Naive B cell (primary cell): ENCODE data around the gene VWF. TPM values are rescaled to one million over a fixed set of nuclear protein-coding genes. Genes with fewer than 3 reads are reported as not detected.

Experiments used
- ATAC-seq, 2 donors: fragments of 150-1000 bp; cut with Tn5 transposase; 2 replicates each; pipeline ENCODE4 v1.10.0; 2021; ENCODE audit warnings: low read depth in 2 of 2, mild to moderate bottlenecking in 2 of 2, moderate library complexity in 2 of 2
- DNase-seq: peaks from one replicate; pipeline ENCODE4 v3.0.0; 2022
- H3K27ac Mint-ChIP-seq, 6 donors: one replicate each; pipeline ENCODE4 v1.8.0; 2020 to 2022; ENCODE audit warnings: mild to moderate bottlenecking in 6 of 6, mixed read lengths in 6 of 6, moderate library complexity in 5 of 6, inconsistent platforms in 2 of 6
- H3K27me3 Mint-ChIP-seq, 3 donors: one replicate each; pipeline ENCODE4 v1.8.0; 2021 to 2022; ENCODE audit warnings: mixed read lengths in 3 of 3, mild to moderate bottlenecking in 1 of 3
- H3K36me3 Mint-ChIP-seq, 2 donors: one replicate each; pipeline ENCODE4 v1.8.0; 2020 to 2022; ENCODE audit warnings: mixed read lengths in 2 of 2, inconsistent platforms in 1 of 2, mild to moderate bottlenecking in 1 of 2
- H3K4me1 Mint-ChIP-seq, 3 donors: one replicate each; pipeline ENCODE4 v1.8.0; 2020 to 2022; ENCODE audit warnings: mixed read lengths in 3 of 3, inconsistent platforms in 1 of 3, mild to moderate bottlenecking in 1 of 3, moderate library complexity in 1 of 3
- H3K4me3 Mint-ChIP-seq, 8 donors: one replicate each; pipeline ENCODE4 v1.8.0; 2020 to 2022; ENCODE audit warnings: mild to moderate bottlenecking in 8 of 8, mixed read lengths in 8 of 8, moderate library complexity in 8 of 8, inconsistent platforms in 2 of 8
- H3K9me3 Mint-ChIP-seq, 7 donors: one replicate each; pipeline ENCODE4 v1.8.0; 2020 to 2022; ENCODE audit warnings: mixed read lengths in 7 of 7, mild to moderate bottlenecking in 5 of 7, inconsistent platforms in 2 of 7, moderate library complexity in 1 of 7
- polyA plus RNA-seq, 6 donors: library from polyadenylated mRNA; unstranded; fragments of 300-500 nt; fragmentation: Illumina TruSeq; gene quantifications; one replicate each; pipeline ENCODE4 v1.2.3, GENCODE V29; 2021; ENCODE audit warnings: low read depth in 6 of 6

The VWF gene
- polyA plus RNA-seq, 6 donors from 2014 or later: 0.03 to 0.08 TPM; not detected in 4

- H3K36me3 Mint-ChIP-seq: no peaks in the 10 kb centered on the region
- H3K27me3 Mint-ChIP-seq: peaks cover 24 to 46% (median 42%) of the 10 kb centered on the region in 3 donors
- ATAC-seq: no peak
- no peak for DNase-seq
- peaks cover 0 to 3% (median 0%) of the 10 kb centered on the region in 3 donors for H3K4me1 Mint-ChIP-seq
- H3K9me3 Mint-ChIP-seq: no peaks in the 10 kb centered on the region
- no peak overlapping the region for H3K4me3 Mint-ChIP-seq
- H3K27ac Mint-ChIP-seq: no peak overlapping the region
These were observed 58.6 kb downstream of the VWF start for GRCh38 chr12:6065863-6066199.

DNA sequence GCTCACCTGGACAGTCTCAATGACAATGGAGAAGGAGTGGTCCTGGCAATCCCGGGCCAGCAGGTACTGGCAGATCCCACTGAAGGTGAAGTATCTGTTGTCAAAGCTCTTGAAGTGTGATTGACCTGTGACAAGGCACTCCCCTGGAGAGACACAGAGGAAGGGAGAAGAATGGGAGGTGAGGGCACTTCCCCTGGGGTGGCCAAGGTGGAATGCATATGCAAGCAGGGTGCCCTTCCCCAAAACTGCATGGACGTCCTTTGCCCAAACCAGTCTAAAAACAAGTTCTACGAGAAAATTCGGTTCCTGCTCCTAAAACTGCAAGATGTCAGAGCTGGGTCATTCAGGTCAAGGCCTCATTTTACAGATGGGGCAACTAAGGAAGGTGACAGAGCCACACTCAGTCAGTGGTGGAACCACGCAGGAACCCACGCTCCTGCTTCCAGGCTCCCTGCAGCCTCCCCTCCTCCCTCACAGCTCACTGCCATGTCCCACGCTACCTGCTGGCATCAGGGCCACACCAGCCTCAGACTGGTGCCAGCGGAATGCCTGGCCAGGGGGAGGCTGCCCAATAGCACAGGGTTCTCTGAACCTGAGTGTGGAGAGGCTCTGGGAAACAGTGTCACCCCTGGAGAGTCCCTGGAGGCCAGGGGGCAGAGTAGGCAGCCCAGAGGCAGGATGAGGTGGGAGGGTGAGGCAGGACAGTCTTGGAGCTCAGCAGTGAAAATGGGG is 59.2 kb downstream of the VWF start:
- no peak for DNase-seq
- no peak for ATAC-seq
- H3K27me3 Mint-ChIP-seq: peaks cover 20 to 46% (median 41%) of the 10 kb centered on the region in 3 donors
- H3K4me3 Mint-ChIP-seq: no peak overlapping the region
- H3K4me1 Mint-ChIP-seq: peaks cover 0 to 3% (median 0%) of the 10 kb centered on the region in 3 donors
- H3K27ac Mint-ChIP-seq: no peak overlapping the region
- H3K9me3 Mint-ChIP-seq: no peaks in the 10 kb centered on the region
- no peaks in the 10 kb centered on the region for H3K36me3 Mint-ChIP-seq

DNA sequence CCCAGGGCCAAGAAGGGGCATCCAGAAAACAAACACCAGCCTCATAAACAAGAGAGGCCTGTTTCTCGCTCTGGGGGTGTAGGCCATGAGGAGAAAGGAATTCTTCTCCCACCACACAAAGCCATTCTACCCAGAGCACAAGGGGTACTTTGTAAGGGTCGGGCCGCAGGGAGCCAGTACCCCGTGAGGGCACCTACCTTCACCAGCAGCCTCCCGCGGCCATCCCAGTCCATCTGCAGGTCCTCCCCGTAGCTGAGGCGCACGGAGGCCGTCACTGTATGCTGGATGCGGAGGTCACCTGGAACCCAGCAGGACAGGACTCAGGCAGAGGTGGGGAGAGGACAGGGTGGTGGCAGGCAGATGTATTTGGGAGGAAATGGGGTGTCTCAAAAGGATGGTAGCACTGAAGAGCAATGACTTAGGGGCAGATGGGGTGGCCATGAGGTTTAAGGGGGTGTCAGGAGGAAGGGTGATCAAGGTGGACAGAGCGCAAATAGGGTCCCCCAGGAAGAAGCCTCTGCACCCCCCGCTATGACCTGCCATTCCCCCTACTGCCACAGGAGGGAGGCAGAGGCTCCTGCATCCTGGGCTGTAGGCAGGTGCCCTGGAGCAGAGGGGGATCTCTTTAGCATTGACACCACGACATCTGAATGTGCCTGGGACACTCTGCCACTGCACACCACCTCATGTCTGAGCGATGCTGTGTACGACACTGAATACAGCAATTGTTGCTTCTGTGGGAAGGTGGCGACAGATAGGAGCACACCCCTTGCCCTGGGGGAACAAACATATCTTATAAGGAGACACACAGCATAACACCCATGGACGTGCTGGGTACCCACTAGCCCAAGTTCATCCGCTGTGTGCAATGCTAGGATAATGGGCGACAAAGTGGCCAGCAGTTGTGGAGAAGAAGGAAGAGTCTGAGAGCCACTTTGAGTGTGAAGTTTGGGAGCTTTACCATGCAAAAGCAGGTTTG is 61.4 kb downstream of the VWF start:
- Mint-ChIP-seq H3K27ac (no peak overlapping the region), H3K36me3 (no peaks in the 10 kb centered on the region), H3K4me1 (peaks cover 0 to 3% (median 0%) of the 10 kb centered on the region in 3 donors), H3K4me3 (no peak overlapping the region), H3K9me3 (no peaks in the 10 kb centered on the region), H3K27me3 (peaks cover 12 to 64% (median 57%) of the 10 kb centered on the region in 3 donors)
- ATAC-seq (peak; percentile 76 to 89), DNase-seq (peak; percentile 58)

DNA sequence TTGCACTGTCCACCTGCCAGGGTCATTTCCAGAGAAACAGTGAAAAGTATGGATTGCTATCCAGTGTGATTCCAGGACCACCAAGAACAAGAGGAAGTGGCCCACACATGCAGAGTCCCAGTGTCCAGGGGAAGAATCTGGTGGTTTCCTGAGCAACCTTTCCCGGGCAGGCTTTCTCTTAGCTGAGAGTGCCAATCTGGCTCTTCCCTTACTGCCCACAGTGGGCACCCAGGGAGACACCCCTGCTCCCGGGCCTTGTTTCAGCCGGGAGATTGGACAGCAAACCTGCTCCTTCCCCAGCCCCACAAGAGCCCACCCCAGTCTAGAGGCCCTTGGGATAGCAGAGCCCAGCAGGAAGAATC is 62.1 kb downstream of the VWF start:
- no peak for DNase-seq
- Mint-ChIP-seq H3K27ac (peak overlapping the region in 1 of 6 donors; percentile 39), H3K4me1 (peaks cover 0 to 3% (median 0%) of the 10 kb centered on the region in 3 donors), H3K9me3 (no peaks in the 10 kb centered on the region), H3K27me3 (peaks cover 12 to 70% (median 62%) of the 10 kb centered on the region in 3 donors), H3K4me3 (no peak overlapping the region), H3K36me3 (no peaks in the 10 kb centered on the region)
- no peak for ATAC-seq

DNA sequence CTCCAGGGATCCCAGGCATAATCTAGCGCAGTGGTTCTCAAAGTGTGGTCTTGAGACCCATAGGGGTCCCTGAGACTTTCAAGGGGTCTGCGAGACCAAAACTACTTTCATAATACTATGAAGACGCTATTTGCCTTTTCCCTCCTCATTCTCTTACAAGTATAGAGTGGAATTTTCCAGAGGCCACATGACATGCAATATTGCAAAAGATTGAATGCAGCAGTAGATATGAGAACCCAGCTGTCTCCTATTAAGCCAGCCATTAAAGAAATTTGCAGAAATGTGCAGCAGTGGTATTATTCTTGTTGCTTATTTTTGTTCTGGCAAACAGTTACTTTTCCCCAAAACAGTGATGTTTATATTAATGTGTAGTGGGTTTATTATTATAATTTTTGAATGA is 62.8 kb downstream of the VWF start:
- ATAC-seq: no peak
- no peak for DNase-seq
- peaks cover 10 to 68% (median 60%) of the 10 kb centered on the region in 3 donors for H3K27me3 Mint-ChIP-seq
- no peaks in the 10 kb centered on the region for H3K36me3 Mint-ChIP-seq
- H3K27ac Mint-ChIP-seq: no peak overlapping the region
- H3K9me3 Mint-ChIP-seq: no peaks in the 10 kb centered on the region
- no peak overlapping the region for H3K4me3 Mint-ChIP-seq
- H3K4me1 Mint-ChIP-seq: peaks cover 0 to 3% (median 0%) of the 10 kb centered on the region in 3 donors

DNA sequence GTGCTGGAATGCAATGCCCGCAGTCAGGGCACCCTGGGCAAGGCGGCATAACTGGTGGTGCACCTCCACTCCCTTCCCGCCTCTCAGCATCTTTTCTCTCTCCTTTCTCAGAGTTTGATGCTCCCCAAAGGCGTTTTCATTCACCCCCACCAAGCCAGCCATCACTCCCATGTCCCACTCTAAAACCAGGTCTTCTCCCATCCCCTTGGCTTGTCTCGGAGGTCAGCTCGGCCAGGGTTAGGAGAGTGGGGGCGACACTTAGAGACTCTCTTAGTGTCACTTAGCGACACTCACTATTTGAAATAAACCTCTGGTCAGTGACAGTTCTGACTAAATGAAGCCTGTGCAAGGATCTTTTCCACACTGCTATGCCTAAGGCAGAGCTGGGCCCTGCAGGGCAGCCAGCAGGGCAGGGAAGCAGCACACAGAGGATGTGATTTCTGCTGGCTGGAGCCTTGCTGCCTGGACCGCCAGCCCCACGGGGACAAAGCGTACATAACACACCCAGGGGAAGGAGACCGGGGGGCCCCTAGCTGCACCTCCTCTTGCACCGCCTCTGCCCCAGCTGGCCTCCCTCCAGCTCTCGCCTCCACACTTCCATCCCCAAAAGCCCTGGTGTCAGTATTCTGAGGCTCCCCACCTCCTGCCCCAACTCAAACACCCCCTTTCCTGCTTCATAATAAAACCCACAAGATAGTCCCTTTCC is 64.5 kb downstream of the VWF start:
- H3K4me1 Mint-ChIP-seq: peaks cover 0 to 6% (median 3%) of the 10 kb centered on the region in 3 donors
- H3K4me3 Mint-ChIP-seq: no peak overlapping the region
- no peak overlapping the region for H3K27ac Mint-ChIP-seq

DNA sequence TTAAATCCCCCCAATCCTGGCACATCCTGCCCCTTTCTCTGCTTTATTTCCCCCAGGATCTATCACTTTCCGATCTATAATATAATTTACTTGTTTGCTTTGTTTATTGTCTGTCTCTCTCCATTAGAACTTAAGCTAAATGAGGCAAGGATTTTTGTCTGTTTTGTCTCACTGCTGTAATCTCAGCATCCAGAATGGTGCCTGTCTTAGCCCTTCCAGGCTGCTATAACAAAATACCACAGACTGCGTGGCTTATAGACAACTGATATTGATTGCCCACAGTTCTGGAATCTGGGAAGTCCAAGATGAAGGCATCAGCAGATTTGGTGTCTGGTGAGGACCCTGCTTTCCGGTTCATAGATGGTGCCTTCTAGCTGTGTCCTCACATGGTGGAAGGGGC is 65.2 kb downstream of the VWF start:
- Mint-ChIP-seq H3K4me1 (peaks cover 0 to 6% (median 3%) of the 10 kb centered on the region in 3 donors), H3K36me3 (no peaks in the 10 kb centered on the region), H3K4me3 (no peak overlapping the region), H3K27ac (no peak overlapping the region), H3K9me3 (no peaks in the 10 kb centered on the region), H3K27me3 (peaks cover 18 to 69% (median 56%) of the 10 kb centered on the region in 3 donors)
- ATAC-seq: no peak
- DNase-seq: no peak

More for the DNA sequence above, 64.5 kb downstream of the VWF start:
- DNase-seq (no peak), ATAC-seq (no peak)
- Mint-ChIP-seq H3K36me3 (no peaks in the 10 kb centered on the region), H3K27me3 (peaks cover 18 to 68% (median 61%) of the 10 kb centered on the region in 3 donors), H3K9me3 (no peaks in the 10 kb centered on the region)

GRCh38 chr12:6058481-6059161 is 65.8 kb downstream of the VWF start:
- peaks cover 0 to 6% (median 3%) of the 10 kb centered on the region in 3 donors for H3K4me1 Mint-ChIP-seq
- ATAC-seq (no peak), DNase-seq (no peak)
- H3K9me3 Mint-ChIP-seq: no peaks in the 10 kb centered on the region
- no peak overlapping the region for H3K27ac Mint-ChIP-seq
- peak overlapping the region in 1 of 8 donors; percentile 15 for H3K4me3 Mint-ChIP-seq
- H3K27me3 Mint-ChIP-seq: peaks cover 18 to 67% (median 50%) of the 10 kb centered on the region in 3 donors
- no peaks in the 10 kb centered on the region for H3K36me3 Mint-ChIP-seq

GRCh38 chr12:6057700-6058099 is 66.8 kb downstream of the VWF start:
- Mint-ChIP-seq H3K9me3 (no peaks in the 10 kb centered on the region), H3K4me3 (peak overlapping the region in 2 of 8 donors; percentile 36 to 71), H3K27me3 (peaks cover 13 to 58% (median 46%) of the 10 kb centered on the region in 3 donors), H3K4me1 (peaks cover 0 to 6% (median 0%) of the 10 kb centered on the region in 3 donors), H3K27ac (no peak overlapping the region), H3K36me3 (no peaks in the 10 kb centered on the region)
- no peak for DNase-seq
- no peak for ATAC-seq

- peak overlapping the region in 1 of 6 donors; percentile 56 for H3K27ac Mint-ChIP-seq
- peaks cover 10 to 56% (median 49%) of the 10 kb centered on the region in 3 donors for H3K27me3 Mint-ChIP-seq
These were observed 67.8 kb downstream of the VWF start for GRCh38 chr12:6056406-6057240.

GRCh38 chr12:6053541-6053940 is 70.9 kb downstream of the VWF start:
- H3K4me3 Mint-ChIP-seq: no peak overlapping the region
- no peak overlapping the region for H3K27ac Mint-ChIP-seq
- H3K9me3 Mint-ChIP-seq: no peaks in the 10 kb centered on the region
- H3K4me1 Mint-ChIP-seq: peaks cover 0 to 6% (median 0%) of the 10 kb centered on the region in 3 donors
- ATAC-seq: no peak
- peaks cover 13 to 47% (median 46%) of the 10 kb centered on the region in 3 donors for H3K27me3 Mint-ChIP-seq
- no peak for DNase-seq
- H3K36me3 Mint-ChIP-seq: no peaks in the 10 kb centered on the region

More at GRCh38 chr12:6056406-6057240, 67.8 kb downstream of the VWF start:
- H3K36me3 Mint-ChIP-seq: no peaks in the 10 kb centered on the region
- DNase-seq (no peak), ATAC-seq (peak; percentile 57 to 65)
- no peaks in the 10 kb centered on the region for H3K9me3 Mint-ChIP-seq
- H3K4me3 Mint-ChIP-seq: peak overlapping the region in 7 of 8 donors; percentile 5 to 71 (median 58)
- peaks cover 0 to 6% (median 0%) of the 10 kb centered on the region in 3 donors for H3K4me1 Mint-ChIP-seq

DNA sequence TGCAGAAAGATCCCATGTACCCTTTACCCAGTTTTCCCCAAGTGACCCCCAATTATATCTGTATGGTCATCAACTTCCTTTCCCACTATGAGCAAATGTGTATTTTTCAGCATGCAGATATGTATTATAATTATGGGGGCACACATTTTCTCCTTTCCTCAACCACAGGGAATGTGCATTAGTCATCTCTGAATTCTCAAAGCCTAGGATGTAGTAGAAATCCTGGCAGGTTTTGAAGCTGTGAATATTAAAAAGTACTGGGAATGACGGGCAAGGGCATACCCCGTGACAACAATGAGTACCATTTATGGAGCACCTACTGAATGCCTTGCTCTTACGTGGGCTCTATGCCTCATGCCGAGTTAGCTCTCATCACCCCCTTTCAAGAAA is 71.5 kb downstream of the VWF start:
- ATAC-seq (no peak), DNase-seq (no peak)
- Mint-ChIP-seq H3K27ac (no peak overlapping the region), H3K4me3 (no peak overlapping the region), H3K4me1 (peaks cover 0 to 6% (median 0%) of the 10 kb centered on the region in 3 donors), H3K9me3 (no peaks in the 10 kb centered on the region), H3K36me3 (no peaks in the 10 kb centered on the region), H3K27me3 (peaks cover 13 to 43% (median 41%) of the 10 kb centered on the region in 3 donors)
